Measurements from ENCODE around the gene MTCP1. TPM values are rescaled to one million over a fixed set of nuclear protein-coding genes. Genes with fewer than 3 reads are reported as not detected.
A peak's percentile ranks its signal among the peaks of the same experiment; 100 is the strongest.

MTCP1 gene
- polyA plus RNA-seq, 1 donor from 2014 or later = 1.1 TPM

DNA sequence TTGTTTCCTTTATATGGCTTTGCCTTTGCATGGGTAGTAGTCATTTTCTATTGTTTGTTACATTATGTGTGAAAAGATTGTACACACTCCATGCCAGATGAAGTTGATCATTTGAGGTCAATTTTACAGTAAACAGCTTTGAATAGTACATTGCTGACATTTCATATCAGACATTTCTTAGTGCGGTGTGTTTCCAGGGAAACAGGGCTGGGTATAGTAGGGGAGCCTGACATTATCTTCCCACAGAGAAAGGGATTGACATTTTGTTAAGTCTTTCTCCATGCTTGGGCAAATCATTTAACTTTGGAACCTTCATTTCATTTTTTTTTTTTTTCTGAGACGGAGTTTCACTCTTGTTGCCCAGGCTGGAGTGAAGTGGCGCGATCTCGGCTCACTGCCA lies 39.3 kb downstream of the MTCP1 start:
- H3K9me2 ChIP-seq (ENCODE audit: insufficient read depth, low read length) = no peaks in the 10 kb centered on the region
- H3K4me3 ChIP-seq (ENCODE audit: low read length) = no peak overlapping the region
- H3K4me2 ChIP-seq (ENCODE audit: low read length) = no peak overlapping the region
- no peaks in the 10 kb centered on the region for H3K27me3 ChIP-seq (ENCODE audit: insufficient read depth, low read depth, low read length)
- TF ChIP-seq, protein P1, sequence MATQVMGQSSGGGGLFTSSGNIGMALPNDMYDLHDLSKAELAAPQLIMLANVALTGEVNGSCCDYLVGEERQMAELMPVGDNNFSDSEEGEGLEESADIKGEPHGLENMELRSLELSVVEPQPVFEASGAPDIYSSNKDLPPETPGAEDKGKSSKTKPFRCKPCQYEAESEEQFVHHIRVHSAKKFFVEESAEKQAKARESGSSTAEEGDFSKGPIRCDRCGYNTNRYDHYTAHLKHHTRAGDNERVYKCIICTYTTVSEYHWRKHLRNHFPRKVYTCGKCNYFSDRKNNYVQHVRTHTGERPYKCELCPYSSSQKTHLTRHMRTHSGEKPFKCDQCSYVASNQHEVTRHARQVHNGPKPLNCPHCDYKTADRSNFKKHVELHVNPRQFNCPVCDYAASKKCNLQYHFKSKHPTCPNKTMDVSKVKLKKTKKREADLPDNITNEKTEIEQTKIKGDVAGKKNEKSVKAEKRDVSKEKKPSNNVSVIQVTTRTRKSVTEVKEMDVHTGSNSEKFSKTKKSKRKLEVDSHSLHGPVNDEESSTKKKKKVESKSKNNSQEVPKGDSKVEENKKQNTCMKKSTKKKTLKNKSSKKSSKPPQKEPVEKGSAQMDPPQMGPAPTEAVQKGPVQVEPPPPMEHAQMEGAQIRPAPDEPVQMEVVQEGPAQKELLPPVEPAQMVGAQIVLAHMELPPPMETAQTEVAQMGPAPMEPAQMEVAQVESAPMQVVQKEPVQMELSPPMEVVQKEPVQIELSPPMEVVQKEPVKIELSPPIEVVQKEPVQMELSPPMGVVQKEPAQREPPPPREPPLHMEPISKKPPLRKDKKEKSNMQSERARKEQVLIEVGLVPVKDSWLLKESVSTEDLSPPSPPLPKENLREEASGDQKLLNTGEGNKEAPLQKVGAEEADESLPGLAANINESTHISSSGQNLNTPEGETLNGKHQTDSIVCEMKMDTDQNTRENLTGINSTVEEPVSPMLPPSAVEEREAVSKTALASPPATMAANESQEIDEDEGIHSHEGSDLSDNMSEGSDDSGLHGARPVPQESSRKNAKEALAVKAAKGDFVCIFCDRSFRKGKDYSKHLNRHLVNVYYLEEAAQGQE (IDR thresholded peaks at IDR 0.05; ENCODE audit: borderline replicate concordance) = no peak
- H3F3A ChIP-seq (ENCODE audit: insufficient read depth, low read length, poor library complexity, severe bottlenecking) = no peaks in the 10 kb centered on the region
- H3K79me2 ChIP-seq (replicated peaks; ENCODE audit: insufficient read depth, low read length) = peaks cover 24% of the 10 kb centered on the region
- H3K27ac ChIP-seq (ENCODE audit: low read length) = no peak overlapping the region
- H3K9ac ChIP-seq (ENCODE audit: low read length) = no peak overlapping the region
- H3K9me3 ChIP-seq (ENCODE audit: low read length) = no peaks in the 10 kb centered on the region
- H4K20me1 ChIP-seq (ENCODE audit: insufficient read depth) = no peaks in the 10 kb centered on the region
- no peak overlapping the region for H2AFZ ChIP-seq (ENCODE audit: low read depth, low read length)
- no peaks in the 10 kb centered on the region for H3K36me3 ChIP-seq (ENCODE audit: insufficient read depth, low read length)

DNA sequence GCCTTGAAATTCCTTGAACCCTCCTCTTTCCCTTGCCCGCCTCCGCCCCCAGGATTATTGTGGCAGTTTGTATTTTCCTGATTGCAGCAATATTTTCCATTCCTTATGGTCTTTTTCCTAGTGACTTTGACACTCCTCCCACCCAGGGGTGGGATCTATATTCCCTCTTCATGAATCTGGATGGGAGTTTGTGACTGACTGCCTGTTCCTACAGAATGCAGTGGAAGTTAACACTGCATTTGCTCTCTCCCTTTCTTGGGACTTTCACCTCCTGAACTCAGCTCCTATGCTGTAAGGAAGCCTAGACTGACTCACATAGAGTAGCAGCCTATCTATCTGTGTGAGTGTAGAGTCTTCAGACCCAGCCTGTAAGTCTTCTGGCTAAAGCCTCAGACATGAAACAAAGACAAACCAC lies 42.1 kb downstream of the MTCP1 start:
- Histone ChIP-seq H3K27me3 (ENCODE audit: insufficient read depth, low read depth, low read length) (no peaks in the 10 kb centered on the region), H3K36me3 (ENCODE audit: insufficient read depth, low read length) (no peaks in the 10 kb centered on the region), H3K4me2 (ENCODE audit: low read length) (no peak overlapping the region), H3K9me2 (ENCODE audit: insufficient read depth, low read length) (no peaks in the 10 kb centered on the region), H3K9ac (ENCODE audit: low read length) (no peak overlapping the region), H4K20me1 (ENCODE audit: insufficient read depth) (no peaks in the 10 kb centered on the region), H3K9me3 (ENCODE audit: low read length) (no peaks in the 10 kb centered on the region), H3K79me2 (replicated peaks; ENCODE audit: insufficient read depth, low read length) (peaks cover 24% of the 10 kb centered on the region), H2AFZ (ENCODE audit: low read depth, low read length) (no peak overlapping the region), H3K4me3 (ENCODE audit: low read length) (peak overlapping the region; percentile 81), H3F3A (ENCODE audit: insufficient read depth, low read length, poor library complexity, severe bottlenecking) (no peaks in the 10 kb centered on the region), H3K27ac (ENCODE audit: low read length) (no peak overlapping the region)
- TF ChIP-seq TAF1 (IDR thresholded peaks at IDR 0.05; ENCODE audit: low read depth) (no peak), EP300 (conservative IDR thresholded peaks at IDR 0.05; ENCODE audit: poor library complexity, severe bottlenecking) (no peak), RAD21 (conservative IDR thresholded peaks at IDR 0.05) (no peak), SMC3 (conservative IDR thresholded peaks at IDR 0.05; ENCODE audit: poor library complexity) (no peak), EZH2 (IDR thresholded peaks at IDR 0.05; ENCODE audit: borderline replicate concordance, insufficient read depth, low read length, poor library complexity, severe bottlenecking) (no peak), MXI1 (conservative IDR thresholded peaks at IDR 0.05; ENCODE audit: poor library complexity, severe bottlenecking) (no peak), POLR2AphosphoS5 (IDR thresholded peaks at IDR 0.05) (no peak)
- TF ChIP-seq, protein P1 (IDR thresholded peaks at IDR 0.05; ENCODE audit: borderline replicate concordance) = no peak
- TF ChIP-seq, protein P2, sequence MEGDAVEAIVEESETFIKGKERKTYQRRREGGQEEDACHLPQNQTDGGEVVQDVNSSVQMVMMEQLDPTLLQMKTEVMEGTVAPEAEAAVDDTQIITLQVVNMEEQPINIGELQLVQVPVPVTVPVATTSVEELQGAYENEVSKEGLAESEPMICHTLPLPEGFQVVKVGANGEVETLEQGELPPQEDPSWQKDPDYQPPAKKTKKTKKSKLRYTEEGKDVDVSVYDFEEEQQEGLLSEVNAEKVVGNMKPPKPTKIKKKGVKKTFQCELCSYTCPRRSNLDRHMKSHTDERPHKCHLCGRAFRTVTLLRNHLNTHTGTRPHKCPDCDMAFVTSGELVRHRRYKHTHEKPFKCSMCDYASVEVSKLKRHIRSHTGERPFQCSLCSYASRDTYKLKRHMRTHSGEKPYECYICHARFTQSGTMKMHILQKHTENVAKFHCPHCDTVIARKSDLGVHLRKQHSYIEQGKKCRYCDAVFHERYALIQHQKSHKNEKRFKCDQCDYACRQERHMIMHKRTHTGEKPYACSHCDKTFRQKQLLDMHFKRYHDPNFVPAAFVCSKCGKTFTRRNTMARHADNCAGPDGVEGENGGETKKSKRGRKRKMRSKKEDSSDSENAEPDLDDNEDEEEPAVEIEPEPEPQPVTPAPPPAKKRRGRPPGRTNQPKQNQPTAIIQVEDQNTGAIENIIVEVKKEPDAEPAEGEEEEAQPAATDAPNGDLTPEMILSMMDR (IDR thresholded peaks at IDR 0.05; ENCODE audit: poor library complexity, severe bottlenecking) = no peak

Data from neural cell (in vitro differentiated cells).